HCT116 (cell line): ENCODE data around the gene ADAMTS15. TPM values are rescaled to one million over a fixed set of nuclear protein-coding genes. Genes with fewer than 3 reads are reported as not detected.

ENCODE experiments used
- ATAC-seq: fragments of 200-7000 bp; cut with Tn5 transposase; 2 replicates; pipeline ENCODE4 v1.9.1; 2020; ENCODE audit warnings: mild to moderate bottlenecking, moderate library complexity
- BruUV-seq: library from RNA; stranded (reverse); fragments of 400-500 nt; replicated peaks from 2 replicates; lab custom pipeline; 2021; lab: Mats Ljungman, UMichigan
- CTCF ChIA-PET: fragments of 300-600 bp; sonication (Branson Sonifier 250); formaldehyde crosslinking; loops from one replicate; lab custom pipeline; 2021; ENCODE audit warnings: antibody characterized with exemption; lab: Charles Lee
- POLR2A ChIA-PET: fragments of 300-600, 350-600 bp; sonication (Branson Sonifier 250); formaldehyde crosslinking; loops from one replicate; lab custom pipeline; 2021; ENCODE audit warnings: antibody characterized with exemption; lab: Charles Lee
- RAD21 ChIA-PET, 2 experiments: fragments of 300-600 bp; sonication (Branson Sonifier 250); formaldehyde crosslinking; loops; one replicate each; lab custom pipeline; 2023; ENCODE audit warnings: low total read pairs in 2 of 2; ENCODE audit not compliant: uncharacterized antibody in 2 of 2, unreplicated experiment in 2 of 2, low non-redundant PET in 1 of 2; lab: Charles Lee
- DNase-seq: peaks from one replicate; pipeline ENCODE4 v3.0.0-alpha.2; 2010; ENCODE audit warnings: low read depth, low spot score
- H2AFZ ChIP-seq: fragments of 200-600 bp; shearing (Covaris generic), sonication (generic); 2 replicates; pipeline ENCODE4 v1.6.1; 2017; ENCODE audit warnings: low read depth, mixed run types, mixed read lengths, antibody characterized with exemption, low read length; ENCODE audit not compliant: poor library complexity, severe bottlenecking
- H3K27ac ChIP-seq: 2 replicates; pipeline ENCODE4 v1.5.1; 2012; ENCODE audit warnings: low read depth, low read length
- H3K27me3 ChIP-seq: fragments of 200-600 bp; sonication (generic); 2 replicates; pipeline ENCODE4 v1.6.1; 2016; ENCODE audit warnings: mixed run types, low read length, mixed read lengths; ENCODE audit not compliant: insufficient read depth
- H3K36me3 ChIP-seq, 2 experiments: fragments of 200-500 bp in 1 of 2; fragments of 200-600 bp in 1 of 2; sonication (Bioruptor generic) in 1 of 2; sonication (generic) in 1 of 2; 2 replicates each; pipeline versions ENCODE4 v1.5.1 to v1.6.1; 2014 to 2016; ENCODE audit warnings: low read length in 2 of 2, inconsistent platforms in 1 of 2, mixed read lengths in 1 of 2, mixed run types in 1 of 2; ENCODE audit not compliant: insufficient read depth in 2 of 2, control insufficient read depth in 1 of 2
- H3K4me1 ChIP-seq, 2 experiments: fragments of 200-600 bp in 1 of 2; sonication (generic) in 1 of 2; 2 replicates each; pipeline versions ENCODE4 v1.5.1 to v1.6.1; 2012 to 2017; ENCODE audit warnings: low read length in 2 of 2, inconsistent platforms in 1 of 2, mild to moderate bottlenecking in 1 of 2, mixed read lengths in 1 of 2, mixed run types in 1 of 2, moderate library complexity in 1 of 2; ENCODE audit not compliant: insufficient read depth in 2 of 2, control insufficient read depth in 1 of 2
- H3K4me2 ChIP-seq: fragments of 200-600 bp; sonication (generic); 2 replicates; pipeline ENCODE4 v1.6.1; 2017; ENCODE audit warnings: mixed run types, low read length, mixed read lengths
- H3K4me3 ChIP-seq, 2 experiments: fragments of 200-600 bp in 1 of 2; sonication (generic) in 1 of 2; replicated peaks in 1 of 2; 2 replicates each; pipeline ENCODE4 v1.5.1; 2011 to 2016; ENCODE audit warnings: low read length in 2 of 2, control low read depth in 1 of 2, low read depth in 1 of 2, mild to moderate bottlenecking in 1 of 2, mixed read lengths in 1 of 2, mixed run types in 1 of 2
- H3K79me2 ChIP-seq: fragments of 200-600 bp; sonication (generic); 2 replicates; pipeline ENCODE4 v1.6.1; 2017; ENCODE audit warnings: mild to moderate bottlenecking, mixed run types, low read length, moderate library complexity, mixed read lengths; ENCODE audit not compliant: insufficient read depth
- H3K9ac ChIP-seq: fragments of 200-600 bp; sonication (generic); 2 replicates; pipeline ENCODE4 v1.6.1; 2016; ENCODE audit warnings: low read length, mixed read lengths
- H3K9me2 ChIP-seq: fragments of 200-600 bp; sonication (generic), shearing (Covaris generic); 2 replicates; pipeline ENCODE4 v1.6.1; 2017; ENCODE audit warnings: mixed run types, mild to moderate bottlenecking, moderate library complexity; ENCODE audit not compliant: insufficient read depth
- H3K9me3 ChIP-seq, 2 experiments: fragments of 200-500 bp in 1 of 2; fragments of 200-600 bp in 1 of 2; sonication (Bioruptor generic) in 1 of 2; sonication (generic) in 1 of 2; 2 replicates each; pipeline ENCODE4 v1.6.1; 2014 to 2017; ENCODE audit warnings: low read length in 2 of 2, mixed read lengths in 2 of 2, inconsistent platforms in 1 of 2, low read depth in 1 of 2, mild to moderate bottlenecking in 1 of 2, mixed run types in 1 of 2, moderate library complexity in 1 of 2; ENCODE audit not compliant: control insufficient read depth in 1 of 2, insufficient read depth in 1 of 2
- H4K20me1 ChIP-seq: fragments of 200-600 bp; sonication (generic), shearing (Covaris generic); 2 replicates; pipeline ENCODE4 v1.6.1; 2017; ENCODE audit warnings: mixed run types, mild to moderate bottlenecking, moderate library complexity; ENCODE audit not compliant: insufficient read depth
- CEBPB ChIP-seq: IDR thresholded peaks from 2 replicates; pipeline ENCODE4 v1.6.1; 2012; ENCODE audit warnings: low read depth
- ELF1 ChIP-seq: IDR thresholded peaks from 2 replicates; pipeline ENCODE4 v1.6.1; 2012; ENCODE audit warnings: low read depth, borderline replicate concordance
- EZH2 ChIP-seq: fragments of 200-600 bp; sonication (generic); IDR thresholded peaks from 2 replicates; pipeline ENCODE4 v1.6.1; 2017; ENCODE audit warnings: antibody characterized with exemption, mixed run types
- EZH2phosphoT487 ChIP-seq: fragments of 200-600 bp; IDR thresholded peaks from 2 replicates; pipeline ENCODE4 v1.6.1; 2018; ENCODE audit warnings: antibody characterized with exemption, borderline replicate concordance
- MAX ChIP-seq: IDR thresholded peaks from 2 replicates; pipeline ENCODE4 v1.6.1; 2012
- POLR2AphosphoS5 ChIP-seq: IDR thresholded peaks from 2 replicates; pipeline ENCODE4 v1.6.1; 2011; ENCODE audit warnings: mild to moderate bottlenecking, low read depth, low read length, moderate library complexity
- SIN3A ChIP-seq: IDR thresholded peaks from 2 replicates; pipeline ENCODE4 v1.6.1; 2012; ENCODE audit warnings: low read depth
- TCF7L2 ChIP-seq: IDR thresholded peaks from 2 replicates; pipeline ENCODE4 v1.7.0; 2011; ENCODE audit warnings: borderline replicate concordance, inconsistent platforms; ENCODE audit not compliant: insufficient read depth, insufficient read length; ENCODE audit errors: extremely low read depth
- ZBTB33 ChIP-seq: IDR thresholded peaks from 2 replicates; pipeline ENCODE4 v1.6.1; 2011; ENCODE audit warnings: mild to moderate bottlenecking, low read length, moderate library complexity; ENCODE audit not compliant: insufficient replicate concordance; ENCODE audit errors: extremely low read depth
- ZFX ChIP-seq: fragments of 450-650 bp; IDR thresholded peaks from 2 replicates; pipeline ENCODE4 v1.6.1; 2017
- intact Hi-C: fragments of 100-400 bp; cut with micrococcal nuclease; formaldehyde crosslinking; loops from 2 replicates; pipeline ENCODE4 v1.10.0; 2022
- total RNA-seq: library from RNA; stranded (reverse); gene quantifications from one replicate; pipeline ENCODE4 v1.2.1, GENCODE V29; 2021; ENCODE audit not compliant: unreplicated experiment

Gene ADAMTS15
- total RNA-seq, 1 experiment from 2014 or later = 0.44 TPM

- Histone ChIP-seq H3K79me2 (no peaks in the 10 kb centered on the region), H3K4me3 (no peak overlapping the region), H2AFZ (no peak overlapping the region), H3K27ac (no peak overlapping the region), H3K27me3 (no peaks in the 10 kb centered on the region), H3K9me3 (no peaks in the 10 kb centered on the region), H3K4me1 (peaks cover under 1 to 10% of the 10 kb centered on the region in 2 experiments; a peak in 3 of 4 replicates), H3K4me2 (no peak overlapping the region), H3K9ac (no peak overlapping the region), H3K36me3 (no peaks in the 10 kb centered on the region), H4K20me1 (no peaks in the 10 kb centered on the region), H3K9me2 (no peaks in the 10 kb centered on the region)
- ChIA-PET CTCF (no interaction called here), RAD21 (no interaction called here), POLR2A (no interaction called here)
- no peak for ATAC-seq
- no TSS peak for BruUV-seq
- no peak for DNase-seq
- TF ChIP-seq ZBTB33 = no peak
- no peak for TF ChIP-seq TCF7L2
- TF ChIP-seq CEBPB = no peak
- no peak for TF ChIP-seq MAX
- intact Hi-C loops = no loop called here
Observed at GRCh38 chr11:130452940-130453339, 4.5 kb downstream of the ADAMTS15 start.

GRCh38 chr11:130454491-130455252 is 6.2 kb downstream of the ADAMTS15 start:
- intact Hi-C loops = no loop called here
- RAD21 ChIA-PET = no interaction called here
- no peaks in the 10 kb centered on the region for H3K79me2 ChIP-seq
- no peak for DNase-seq
- no peaks in the 10 kb centered on the region for H3K27me3 ChIP-seq
- H4K20me1 ChIP-seq = no peaks in the 10 kb centered on the region
- no TSS peak for BruUV-seq
- no peak overlapping the region for H3K9ac ChIP-seq
- no peaks in the 10 kb centered on the region for H3K4me1 ChIP-seq
- no peak overlapping the region for H3K4me3 ChIP-seq
- no peaks in the 10 kb centered on the region for H3K36me3 ChIP-seq
- H3K9me3 ChIP-seq = no peaks in the 10 kb centered on the region
- H3K27ac ChIP-seq = no peak overlapping the region
- no peaks in the 10 kb centered on the region for H3K9me2 ChIP-seq
- CTCF ChIA-PET = no interaction called here
- no peak overlapping the region for H2AFZ ChIP-seq
- no peak for TF ChIP-seq ZFX
- TF ChIP-seq SIN3A = no peak
- TF ChIP-seq ELF1 = no peak
- TF ChIP-seq EZH2phosphoT487 = no peak
- TF ChIP-seq EZH2 = no peak
- TF ChIP-seq POLR2AphosphoS5 = no peak
- ATAC-seq = no peak
- POLR2A ChIA-PET = no interaction called here
- H3K4me2 ChIP-seq = no peak overlapping the region
